Measurements from ENCODE around the gene JAML. TPM values are rescaled to one million over a fixed set of nuclear protein-coding genes. Genes with fewer than 3 reads are reported as not detected.

Gene JAML
- total RNA-seq, 2 experiments from 2014 or later: 140 to 144 TPM

DNA sequence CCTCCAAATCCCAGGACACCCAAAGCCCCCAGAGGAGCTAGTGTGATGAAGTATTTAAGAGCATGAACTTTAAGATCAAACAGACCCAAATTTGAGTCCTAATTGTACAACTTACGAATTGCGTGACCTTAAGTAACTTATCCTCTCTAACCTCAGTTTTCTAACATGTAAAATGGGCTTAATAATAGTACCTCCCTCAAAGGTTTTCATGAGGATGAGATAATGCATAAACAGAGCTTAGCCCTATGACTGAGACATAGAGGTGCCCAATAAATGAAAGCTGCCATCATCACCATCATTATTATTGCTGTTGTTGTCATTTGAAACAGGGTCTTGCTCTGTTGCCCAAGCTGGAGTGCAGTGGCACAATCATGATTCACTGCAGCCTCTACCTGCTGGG, 57.6 kb downstream of the JAML start:
- CTCF ChIA-PET: interaction anchor here (1.3 kb wide), 1 partner anchor 90 kb away, joined by 3 read pairs; no protein-coding TSS in a partner anchor

GRCh38 chr11:118166641-118167040, 58.2 kb downstream of the JAML start:
- Mint-ChIP-seq H3K36me3 (ENCODE audit: low read depth) (no peaks in the 10 kb centered on the region), H3K4me3 (no peak overlapping the region), H3K4me1 (ENCODE audit: low read depth) (peaks cover 3% of the 10 kb centered on the region), H3K27ac (no peak overlapping the region), H3K27me3 (ENCODE audit: low read depth) (peaks cover 25% of the 10 kb centered on the region), H3K9me3 (ENCODE audit: insufficient read depth) (no peaks in the 10 kb centered on the region)
- ATAC-seq: no peak
- no peak for DNase-seq
- ChIA-PET POLR2A (no interaction called here), CTCF (no interaction called here)

More for the DNA sequence above, 57.6 kb downstream of the JAML start:
- Mint-ChIP-seq H3K27me3 (ENCODE audit: low read depth) (peaks cover 23% of the 10 kb centered on the region), H3K9me3 (ENCODE audit: insufficient read depth) (no peaks in the 10 kb centered on the region), H3K27ac (no peak overlapping the region), H3K4me1 (ENCODE audit: low read depth) (peaks cover 6% of the 10 kb centered on the region), H3K4me3 (no peak overlapping the region), H3K36me3 (ENCODE audit: low read depth) (no peaks in the 10 kb centered on the region)
- ATAC-seq (no peak), DNase-seq (no peak)
- POLR2A ChIA-PET: interaction anchor here (0.8 kb wide), 1 partner anchor 30 kb away, joined by 3 read pairs; no protein-coding TSS in a partner anchor

- ChIA-PET POLR2A (no interaction called here), CTCF (no interaction called here)
- Mint-ChIP-seq H3K27me3 (ENCODE audit: low read depth) (peaks cover 26% of the 10 kb centered on the region), H3K9me3 (ENCODE audit: insufficient read depth) (no peaks in the 10 kb centered on the region), H3K36me3 (ENCODE audit: low read depth) (no peaks in the 10 kb centered on the region), H3K4me3 (no peak overlapping the region), H3K27ac (no peak overlapping the region), H3K4me1 (ENCODE audit: low read depth) (no peaks in the 10 kb centered on the region)
- ATAC-seq (no peak), DNase-seq (no peak)
These were observed 59.9 kb downstream of the JAML start for GRCh38 chr11:118164885-118165284.

DNA sequence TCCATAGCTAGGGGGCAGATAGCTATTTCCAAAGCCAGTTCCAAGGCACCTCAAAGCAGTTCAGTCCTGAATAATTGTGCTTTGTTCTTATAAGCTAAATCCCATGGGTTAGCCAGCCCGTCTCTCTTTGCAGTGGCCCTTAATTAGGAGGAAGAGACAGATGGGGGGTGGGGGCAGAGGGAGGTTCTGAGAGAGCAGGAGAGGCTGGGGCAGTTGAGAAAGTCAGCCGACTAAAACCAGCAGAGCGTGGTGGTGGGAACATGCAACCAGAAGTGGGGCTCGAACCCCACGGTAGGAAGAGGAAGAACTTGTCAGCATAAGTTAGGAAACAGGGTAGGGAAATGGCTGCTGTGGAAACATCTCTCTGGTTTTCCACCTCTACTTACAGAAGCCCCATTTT, 61.3 kb downstream of the JAML start:
- H3K9me3 Mint-ChIP-seq (ENCODE audit: insufficient read depth): no peaks in the 10 kb centered on the region
- H3K27ac Mint-ChIP-seq: no peak overlapping the region
- POLR2A ChIA-PET: no interaction called here
- ATAC-seq (no peak), DNase-seq (no peak)
- peaks cover 38% of the 10 kb centered on the region for H3K27me3 Mint-ChIP-seq (ENCODE audit: low read depth)
- CTCF ChIA-PET: interaction anchor here (1.4 kb wide), 1 partner anchor 8 kb away, joined by 6 read pairs; no protein-coding TSS in a partner anchor
- no peaks in the 10 kb centered on the region for H3K4me1 Mint-ChIP-seq (ENCODE audit: low read depth)
- no peaks in the 10 kb centered on the region for H3K36me3 Mint-ChIP-seq (ENCODE audit: low read depth)
- no peak overlapping the region for H3K4me3 Mint-ChIP-seq

GRCh38 chr11:118162846-118163245, 62.0 kb downstream of the JAML start:
- DNase-seq (no peak), ATAC-seq (no peak)
- H3K9me3 Mint-ChIP-seq (ENCODE audit: insufficient read depth): no peaks in the 10 kb centered on the region
- H3K27ac Mint-ChIP-seq: no peak overlapping the region
- CTCF ChIA-PET: interaction anchor here (0.6 to 1.4 kb wide), 2 partner anchors 9 to 35 kb away, joined by 3 to 6 read pairs; no protein-coding TSS in a partner anchor
- peaks cover 43% of the 10 kb centered on the region for H3K27me3 Mint-ChIP-seq (ENCODE audit: low read depth)
- H3K4me1 Mint-ChIP-seq (ENCODE audit: low read depth): peaks cover 1% of the 10 kb centered on the region
- no peak overlapping the region for H3K4me3 Mint-ChIP-seq
- no peaks in the 10 kb centered on the region for H3K36me3 Mint-ChIP-seq (ENCODE audit: low read depth)
- POLR2A ChIA-PET: no interaction called here

DNA sequence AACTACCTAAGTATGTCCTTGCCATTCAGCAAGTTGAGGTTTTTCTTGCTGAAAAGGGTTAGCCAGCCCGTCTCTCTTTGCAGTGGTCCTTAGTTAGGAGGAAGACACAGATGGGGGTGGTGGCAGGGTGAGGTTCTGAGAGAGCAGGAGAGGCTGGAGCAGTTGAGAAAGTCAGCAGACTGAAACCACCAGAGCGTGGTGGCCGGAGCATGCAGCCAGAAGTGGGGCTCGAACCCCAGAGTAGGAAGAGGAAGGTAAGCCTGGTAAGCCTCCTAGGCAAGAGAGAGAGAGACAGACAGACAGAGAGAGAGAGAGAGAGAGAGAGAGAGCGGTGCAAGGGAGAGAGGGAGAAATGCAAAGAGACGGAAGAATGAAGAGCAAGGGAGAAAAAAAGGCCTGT, 63.0 kb downstream of the JAML start:
- H3K4me3 Mint-ChIP-seq: no peak overlapping the region
- H3K4me1 Mint-ChIP-seq (ENCODE audit: low read depth): peaks cover 12% of the 10 kb centered on the region
- no peaks in the 10 kb centered on the region for H3K9me3 Mint-ChIP-seq (ENCODE audit: insufficient read depth)
- DNase-seq (no peak), ATAC-seq (no peak)
- POLR2A ChIA-PET: no interaction called here
- H3K36me3 Mint-ChIP-seq (ENCODE audit: low read depth): no peaks in the 10 kb centered on the region
- H3K27ac Mint-ChIP-seq: no peak overlapping the region
- H3K27me3 Mint-ChIP-seq (ENCODE audit: low read depth): peaks cover 54% of the 10 kb centered on the region
- CTCF ChIA-PET: no interaction called here

DNA sequence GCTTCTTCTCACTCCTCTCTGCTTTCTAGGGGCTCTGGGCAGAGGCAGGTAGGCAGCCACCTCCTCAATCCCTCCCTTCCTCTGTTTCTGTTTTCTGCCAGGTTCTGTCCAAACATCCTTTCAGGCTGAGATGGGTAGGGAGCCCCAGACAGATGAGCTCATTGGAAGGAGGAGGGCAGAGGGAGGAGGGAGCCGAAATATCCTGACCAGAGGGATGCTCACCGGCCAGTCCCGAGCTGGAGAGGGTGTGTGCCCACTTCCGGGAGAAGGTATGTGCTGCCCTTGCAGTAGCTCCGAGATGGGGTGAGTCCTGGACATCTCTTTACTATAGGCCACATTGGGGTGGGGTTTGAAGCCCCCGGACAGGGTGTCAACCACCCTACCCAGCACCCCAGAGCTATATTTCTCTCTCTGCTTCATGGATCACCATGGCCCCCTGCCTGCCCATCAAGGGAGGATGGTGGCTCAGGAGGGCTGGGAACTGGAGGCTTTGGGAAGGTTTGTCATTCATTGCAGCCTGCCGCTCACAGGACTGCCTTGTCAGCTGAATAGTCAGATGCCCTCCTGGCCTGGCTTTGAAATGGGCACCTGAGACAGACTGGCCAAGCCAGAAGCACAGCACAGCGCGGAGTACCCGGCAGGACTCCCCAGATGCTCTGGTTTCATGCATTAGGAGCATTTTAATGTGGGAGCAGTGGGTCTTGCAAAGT, 67.5 kb downstream of the JAML start:
- H3K4me3 Mint-ChIP-seq: no peak overlapping the region
- ChIA-PET POLR2A (interaction anchor here (0.5 to 1.2 kb wide), 3 partner anchors 14 to 895 kb away, joined by 3 to 4 read pairs (median 3); partner anchors contain the start of gene UBE4A), CTCF (interaction anchor here (1.1 to 5.5 kb wide), 5 partner anchors 12 to 138 kb away, joined by 3 to 83 read pairs (median 7); no protein-coding TSS in a partner anchor)

GRCh38 chr11:118156531-118157185, 68.2 kb downstream of the JAML start:
- POLR2A ChIA-PET: interaction anchor here (0.5 to 1.2 kb wide), 4 partner anchors 14 to 894 kb away, joined by 3 to 5 read pairs (median 4); partner anchors contain the start of gene UBE4A
- peak; percentile 58 for DNase-seq
- H3K27ac Mint-ChIP-seq: no peak overlapping the region
- H3K27me3 Mint-ChIP-seq (ENCODE audit: low read depth): peaks cover 79% of the 10 kb centered on the region
- H3K4me3 Mint-ChIP-seq: no peak overlapping the region
- no peaks in the 10 kb centered on the region for H3K9me3 Mint-ChIP-seq (ENCODE audit: insufficient read depth)
- CTCF ChIA-PET: interaction anchor here (0.5 to 5.5 kb wide), 11 partner anchors 11 to 349 kb away, joined by 3 to 83 read pairs (median 3); no protein-coding TSS in a partner anchor
- peak; percentile 74 for ATAC-seq
- H3K36me3 Mint-ChIP-seq (ENCODE audit: low read depth): no peaks in the 10 kb centered on the region
- H3K4me1 Mint-ChIP-seq (ENCODE audit: low read depth): peaks cover 29% of the 10 kb centered on the region

More for the DNA sequence above, 67.5 kb downstream of the JAML start:
- no peak for DNase-seq
- H3K27me3 Mint-ChIP-seq (ENCODE audit: low read depth): peaks cover 78% of the 10 kb centered on the region
- H3K36me3 Mint-ChIP-seq (ENCODE audit: low read depth): no peaks in the 10 kb centered on the region
- ATAC-seq: no peak
- no peaks in the 10 kb centered on the region for H3K9me3 Mint-ChIP-seq (ENCODE audit: insufficient read depth)
- peaks cover 26% of the 10 kb centered on the region for H3K4me1 Mint-ChIP-seq (ENCODE audit: low read depth)
- no peak overlapping the region for H3K27ac Mint-ChIP-seq

- Mint-ChIP-seq H3K27ac (no peak overlapping the region), H3K27me3 (ENCODE audit: low read depth) (peaks cover 82% of the 10 kb centered on the region), H3K9me3 (ENCODE audit: insufficient read depth) (no peaks in the 10 kb centered on the region), H3K4me1 (ENCODE audit: low read depth) (peaks cover 29% of the 10 kb centered on the region), H3K36me3 (ENCODE audit: low read depth) (no peaks in the 10 kb centered on the region), H3K4me3 (no peak overlapping the region)
- ChIA-PET POLR2A (interaction anchor here (1.2 kb wide), 1 partner anchor 15 kb away, joined by 4 read pairs; no protein-coding TSS in a partner anchor), CTCF (interaction anchor here (0.5 to 5.5 kb wide), 14 partner anchors 10 to 348 kb away, joined by 3 to 83 read pairs (median 3); no protein-coding TSS in a partner anchor)
- ATAC-seq (no peak), DNase-seq (no peak)
These were observed 68.9 kb downstream of the JAML start for GRCh38 chr11:118155776-118156530.

- Mint-ChIP-seq H3K4me3 (no peak overlapping the region), H3K4me1 (ENCODE audit: low read depth) (peaks cover 29% of the 10 kb centered on the region), H3K9me3 (ENCODE audit: insufficient read depth) (no peaks in the 10 kb centered on the region), H3K27ac (no peak overlapping the region), H3K27me3 (ENCODE audit: low read depth) (peaks cover 83% of the 10 kb centered on the region), H3K36me3 (ENCODE audit: low read depth) (no peaks in the 10 kb centered on the region)
- DNase-seq (no peak), ATAC-seq (no peak)
- ChIA-PET CTCF (interaction anchor here (0.9 to 5.5 kb wide), 6 partner anchors 9 to 210 kb away, joined by 3 to 83 read pairs (median 4); no protein-coding TSS in a partner anchor), POLR2A (no interaction called here)
These were observed 70.2 kb downstream of the JAML start for GRCh38 chr11:118154641-118155040.

GRCh38 chr11:118153976-118154375, 70.8 kb downstream of the JAML start:
- ChIA-PET POLR2A (no interaction called here), CTCF (interaction anchor here (0.9 to 3.7 kb wide), 4 partner anchors 8 to 658 kb away, joined by 3 to 38 read pairs (median 6); no protein-coding TSS in a partner anchor)
- ATAC-seq: no peak
- Mint-ChIP-seq H3K27me3 (ENCODE audit: low read depth) (peaks cover 77% of the 10 kb centered on the region), H3K36me3 (ENCODE audit: low read depth) (no peaks in the 10 kb centered on the region), H3K4me3 (peak overlapping the region; percentile 58), H3K27ac (no peak overlapping the region), H3K9me3 (ENCODE audit: insufficient read depth) (no peaks in the 10 kb centered on the region), H3K4me1 (ENCODE audit: low read depth) (peaks cover 29% of the 10 kb centered on the region)
- no peak for DNase-seq

Data from activated CD8-positive, alpha-beta T cell treated with anti-CD3 and anti-CD28 coated beads, Interleukin-2, amount 10 ng/mL, durations not matched to agents 7 days and 5 days (primary cell).